Vagina (tissue), 2 donors: ENCODE measurements around the gene AQP12B.
"Not testable (repeated sequence)": the region's sequence is repeated elsewhere in the genome, so short reads cannot be mapped to it uniquely, and the experiment has no call there.

Source experiments
- CTCF ChIP-seq, 3 experiments: fragments of 450-650 bp in 2 of 3; fragments of 200-600 bp in 1 of 3; sonication (generic) in 1 of 3; IDR thresholded peaks; one replicate each; pipeline ENCODE4 v1.5.1; 2017 to 2019; ENCODE audit warnings: antibody characterized with exemption in 3 of 3, mild to moderate bottlenecking in 2 of 3, moderate library complexity in 2 of 3
- POLR2A ChIP-seq, 2 donors: fragments of 450-650 bp; IDR thresholded peaks; one replicate each; pipeline ENCODE4 v1.6.1; 2017; ENCODE audit warnings: antibody characterized with exemption in 2 of 2, mild to moderate bottlenecking in 2 of 2, moderate library complexity in 2 of 2

DNA sequence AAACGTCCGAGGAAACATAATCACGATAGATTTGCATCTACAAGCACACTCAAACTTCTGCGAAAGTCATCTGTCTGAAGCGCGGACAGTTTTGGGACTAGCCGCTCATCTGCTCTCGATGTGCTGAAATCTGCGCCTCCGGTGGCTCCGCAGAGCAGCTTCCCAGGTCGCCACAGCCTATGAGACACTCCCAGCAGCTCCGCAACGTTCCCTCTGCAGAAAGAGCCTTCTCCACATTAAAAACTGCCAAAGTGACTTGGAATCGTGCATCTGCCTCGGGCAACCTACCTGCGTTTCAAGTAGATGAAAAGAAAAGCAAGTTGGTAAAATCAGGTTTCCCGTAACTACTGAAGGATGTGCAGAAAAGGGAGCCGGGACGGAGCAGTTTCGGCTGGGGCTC is 17.9 kb upstream of the AQP12B start:
- not testable (repeated sequence) for TF ChIP-seq CTCF, POLR2A (IDR thresholded peaks at IDR 0.05)
